ENCODE data around the gene FGF14. TPM values are rescaled to one million over a fixed set of nuclear protein-coding genes. Genes with fewer than 3 reads are reported as not detected.
"Not testable (repeated sequence)": the region's sequence is repeated elsewhere in the genome, so short reads cannot be mapped to it uniquely, and the experiment has no call there.

FGF14 gene
- polyA plus RNA-seq, 1 of the 3 experiments (the other 2 are of a cell fraction) = 0.20 TPM

- Histone ChIP-seq H4K20me1 (ENCODE audit: insufficient read depth) (no peaks in the 10 kb centered on the region), H3K9me3 (no peaks in the 10 kb centered on the region), H3K9ac (no peak overlapping the region), H2AFZ (ENCODE audit: low read depth) (no peak overlapping the region), H3F3A (replicated peaks; ENCODE audit: insufficient read depth) (no peaks in the 10 kb centered on the region), H3K4me2 (no peak overlapping the region), H3K4me3 (ENCODE audit: low read depth in 2 of 2, low read length in 1 of 2) (no peak overlapping the region), H3K79me2 (ENCODE audit: insufficient read depth) (no peaks in the 10 kb centered on the region), H3K27me3 (ENCODE audit: insufficient read depth) (no peaks in the 10 kb centered on the region), H3K27ac (ENCODE audit: low read depth in 2 of 2, low read length in 1 of 2) (peak overlapping the region in 1 of 2 experiments; percentile 39; a peak in 1 of 4 replicates), H3K4me1 (ENCODE audit: control insufficient read depth in 1 of 2, insufficient read depth in 2 of 2, low read depth in 1 of 2, low read length in 1 of 2) (peaks cover 0 to 22% of the 10 kb centered on the region in 2 experiments; a peak in 3 of 4 replicates), H3K9me2 (no peaks in the 10 kb centered on the region), H3K36me3 (replicated peaks in 1 of 2; ENCODE audit: control insufficient read depth in 1 of 2, insufficient read depth in 2 of 2, low read length in 1 of 2) (peaks cover 0 to 4% of the 10 kb centered on the region in 2 experiments)
- WGBS (ENCODE audit: low lambda C conversion rate) = 49% methylated on average over 3 of the region's 3 CpGs
- CTCF ChIA-PET = interaction anchor here (0.9 to 2.2 kb wide), 7 partner anchors 50 to 994 kb away, joined by 3 to 10 read pairs (median 4); no protein-coding TSS in a partner anchor
- POLR2A ChIA-PET = no interaction called here
- no peak for DNase-seq
- TF ChIP-seq FOXJ3 (CRISPR knock-in tag; IDR thresholded peaks at IDR 0.05) = no peak
Measured at GRCh38 chr13:102138635-102139190, 263.1 kb downstream of the FGF14 start.

GRCh38 chr13:102137904-102138303, 263.9 kb downstream of the FGF14 start:
- H4K20me1 ChIP-seq (ENCODE audit: insufficient read depth); H3K36me3 ChIP-seq (replicated peaks in 1 of 2; ENCODE audit: control insufficient read depth in 1 of 2, insufficient read depth in 2 of 2, low read length in 1 of 2); H2AFZ ChIP-seq (ENCODE audit: low read depth); H3K9me2 ChIP-seq; H3K27ac ChIP-seq (ENCODE audit: low read depth in 2 of 2, low read length in 1 of 2); H3K79me2 ChIP-seq (ENCODE audit: insufficient read depth); DNase-seq; H3K27me3 ChIP-seq (ENCODE audit: insufficient read depth); H3F3A ChIP-seq (replicated peaks; ENCODE audit: insufficient read depth); H3K9ac ChIP-seq; H3K9me3 ChIP-seq; H3K4me3 ChIP-seq (ENCODE audit: low read depth in 2 of 2, low read length in 1 of 2); POLR2A ChIA-PET; H3K4me2 ChIP-seq: not testable (repeated sequence)
- CTCF ChIA-PET = interaction anchor here (1.3 to 2.2 kb wide), 3 partner anchors 49 to 418 kb away, joined by 3 to 10 read pairs (median 6); no protein-coding TSS in a partner anchor
- 67% methylated on average over 4 of the region's 4 CpGs for WGBS (ENCODE audit: low lambda C conversion rate)
- peaks cover 0 to 22% of the 10 kb centered on the region in 2 experiments; a peak in 3 of 4 replicates for H3K4me1 ChIP-seq (ENCODE audit: control insufficient read depth in 1 of 2, insufficient read depth in 2 of 2, low read depth in 1 of 2, low read length in 1 of 2)

GRCh38 chr13:102136735-102137296, 265.0 kb downstream of the FGF14 start:
- Histone ChIP-seq H3K9me3 (no peaks in the 10 kb centered on the region), H3K27me3 (ENCODE audit: insufficient read depth) (no peaks in the 10 kb centered on the region), H3F3A (replicated peaks; ENCODE audit: insufficient read depth) (no peaks in the 10 kb centered on the region), H3K27ac (ENCODE audit: low read depth in 2 of 2, low read length in 1 of 2) (peak overlapping the region in 1 of 2 experiments; percentile 73; a peak in 2 of 4 replicates), H3K4me2 (no peak overlapping the region), H4K20me1 (ENCODE audit: insufficient read depth) (no peaks in the 10 kb centered on the region), H3K9ac (no peak overlapping the region), H3K79me2 (ENCODE audit: insufficient read depth) (no peaks in the 10 kb centered on the region), H2AFZ (ENCODE audit: low read depth) (no peak overlapping the region), H3K9me2 (no peaks in the 10 kb centered on the region), H3K36me3 (replicated peaks in 1 of 2; ENCODE audit: control insufficient read depth in 1 of 2, insufficient read depth in 2 of 2, low read length in 1 of 2) (peaks cover 0 to 4% of the 10 kb centered on the region in 2 experiments), H3K4me1 (ENCODE audit: control insufficient read depth in 1 of 2, insufficient read depth in 2 of 2, low read depth in 1 of 2, low read length in 1 of 2) (peaks cover 5 to 25% of the 10 kb centered on the region in 2 experiments; a peak in 3 of 4 replicates), H3K4me3 (ENCODE audit: low read depth in 2 of 2, low read length in 1 of 2) (no peak overlapping the region)
- WGBS (ENCODE audit: low lambda C conversion rate) = 48% methylated on average over 3 of the region's 3 CpGs
- no peak for DNase-seq
- ChIA-PET POLR2A (no interaction called here), CTCF (interaction anchor here (0.6 kb wide), 1 partner anchor 10 kb away, joined by 3 read pairs; no protein-coding TSS in a partner anchor)
- TF ChIP-seq ELF1 (IDR thresholded peaks at IDR 0.05) = no peak
- no peak for TF ChIP-seq NRF1 (IDR thresholded peaks at IDR 0.05; ENCODE audit: low read depth, low read length)
- TF ChIP-seq SMC3 (IDR thresholded peaks at IDR 0.05; ENCODE audit: low read depth, low read length) = no peak
- no peak for TF ChIP-seq REST (IDR thresholded peaks at IDR 0.05; ENCODE audit: low read depth, low read length)
- TF ChIP-seq RAD21 (IDR thresholded peaks at IDR 0.05; ENCODE audit: low read length) = no peak
- no peak for TF ChIP-seq IRF3 (IDR thresholded peaks at IDR 0.05; ENCODE audit: low read depth, low read length)
- no peak for TF ChIP-seq TAF1 (IDR thresholded peaks at IDR 0.05; ENCODE audit: borderline replicate concordance, low read depth, low read length)
- TF ChIP-seq FOXM1 (IDR thresholded peaks at IDR 0.05; ENCODE audit: low read depth) = no peak
- TF ChIP-seq CHD2 (IDR thresholded peaks at IDR 0.05; ENCODE audit: low read length, partially characterized antibody) = no peak
- no peak for TF ChIP-seq RFX5 (IDR thresholded peaks at IDR 0.05; ENCODE audit: low read length)
- TF ChIP-seq USF1 (IDR thresholded peaks at IDR 0.05; ENCODE audit: borderline replicate concordance, low read depth) = no peak
- no peak for TF ChIP-seq POLR2AphosphoS5 (IDR thresholded peaks at IDR 0.05; ENCODE audit: low read depth, low read length)
- no peak for TF ChIP-seq GATA2 (CRISPR knock-in tag; IDR thresholded peaks at IDR 0.05)

Data from SK-N-SH (cell line).